Gastroesophageal sphincter (tissue), 3 donors: ENCODE results near the gene TGFBI.

Experiments
- POLR2A ChIP-seq, 2 donors: fragments of 450-650 bp; IDR thresholded peaks; one replicate each; pipeline ENCODE4 v1.6.1; 2017; ENCODE audit warnings: antibody characterized with exemption in 2 of 2, mild to moderate bottlenecking in 2 of 2, moderate library complexity in 1 of 2
- POLR2AphosphoS5 ChIP-seq: sonication (generic); formaldehyde crosslinking; IDR thresholded peaks from one replicate; pipeline ENCODE4 v1.6.1; 2017; ENCODE audit warnings: antibody characterized with exemption
- TF ChIP-seq, protein P1 (sequence below), 4 experiments: fragments of 200-600 bp in 2 of 4; fragments of 450-650 bp in 2 of 4; sonication (generic) in 1 of 4; IDR thresholded peaks; one replicate each; pipeline ENCODE4 v1.5.1; 2017 to 2019; ENCODE audit warnings: antibody characterized with exemption in 4 of 4, mild to moderate bottlenecking in 2 of 4, moderate library complexity in 2 of 4

DNA sequence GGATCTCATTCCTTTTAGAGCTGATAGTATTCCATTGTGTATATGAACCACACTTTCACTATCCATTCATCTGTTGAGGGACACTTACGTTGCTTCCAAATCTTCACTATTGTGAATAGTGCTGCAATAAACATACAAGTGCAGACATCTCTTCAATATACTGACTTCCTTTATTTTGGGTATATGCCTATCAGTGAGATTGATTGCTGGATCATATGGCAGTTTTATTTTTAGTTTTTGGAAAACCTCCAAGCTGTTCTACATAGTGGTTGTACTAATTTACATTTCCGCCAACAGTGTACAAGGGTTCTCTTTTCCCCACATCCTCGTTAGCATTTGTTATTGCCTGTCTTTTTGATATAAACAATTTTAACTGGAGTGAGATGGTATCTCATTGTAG is 40.2 kb upstream of the TGFBI start:
- TF ChIP-seq, protein P1, sequence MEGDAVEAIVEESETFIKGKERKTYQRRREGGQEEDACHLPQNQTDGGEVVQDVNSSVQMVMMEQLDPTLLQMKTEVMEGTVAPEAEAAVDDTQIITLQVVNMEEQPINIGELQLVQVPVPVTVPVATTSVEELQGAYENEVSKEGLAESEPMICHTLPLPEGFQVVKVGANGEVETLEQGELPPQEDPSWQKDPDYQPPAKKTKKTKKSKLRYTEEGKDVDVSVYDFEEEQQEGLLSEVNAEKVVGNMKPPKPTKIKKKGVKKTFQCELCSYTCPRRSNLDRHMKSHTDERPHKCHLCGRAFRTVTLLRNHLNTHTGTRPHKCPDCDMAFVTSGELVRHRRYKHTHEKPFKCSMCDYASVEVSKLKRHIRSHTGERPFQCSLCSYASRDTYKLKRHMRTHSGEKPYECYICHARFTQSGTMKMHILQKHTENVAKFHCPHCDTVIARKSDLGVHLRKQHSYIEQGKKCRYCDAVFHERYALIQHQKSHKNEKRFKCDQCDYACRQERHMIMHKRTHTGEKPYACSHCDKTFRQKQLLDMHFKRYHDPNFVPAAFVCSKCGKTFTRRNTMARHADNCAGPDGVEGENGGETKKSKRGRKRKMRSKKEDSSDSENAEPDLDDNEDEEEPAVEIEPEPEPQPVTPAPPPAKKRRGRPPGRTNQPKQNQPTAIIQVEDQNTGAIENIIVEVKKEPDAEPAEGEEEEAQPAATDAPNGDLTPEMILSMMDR (IDR thresholded peaks at IDR 0.05): no peak
- TF ChIP-seq POLR2A (IDR thresholded peaks at IDR 0.05) (no peak), POLR2AphosphoS5 (no peak)
